Measurements from ENCODE around the gene CELF5.

GRCh38 chr19:3272952-3273351, 48.5 kb downstream of the CELF5 start:
- TF ChIP-seq ATF2 (IDR thresholded peaks at IDR 0.05; ENCODE audit: low read length) (no peak), RCOR1 (conservative IDR thresholded peaks at IDR 0.05; ENCODE audit: low read depth, low read length) (no peak), CTCF (IDR thresholded peaks at IDR 0.05 in 2 of 3, conservative IDR thresholded peaks at IDR 0.05 in 1 of 3; ENCODE audit: control insufficient read depth in 2 of 3, extremely low read depth in 1 of 3, insufficient read depth in 1 of 3, low read depth in 3 of 3, low read length in 3 of 3) (no peak), TAF1 (IDR thresholded peaks at IDR 0.05; ENCODE audit: borderline replicate concordance, low read depth, low read length) (no peak), CBX3 (IDR thresholded peaks at IDR 0.05; ENCODE audit: borderline replicate concordance, low read depth) (no peak), SP1 (IDR thresholded peaks at IDR 0.05; ENCODE audit: low read depth, low read length) (no peak), ZNF622 (IDR thresholded peaks at IDR 0.05) (no peak), YBX1 (IDR thresholded peaks at IDR 0.05) (no peak), SIN3A (IDR thresholded peaks at IDR 0.05; ENCODE audit: low read depth, low read length) (no peak), SMC3 (IDR thresholded peaks at IDR 0.05; ENCODE audit: borderline replicate concordance, low read length) (no peak)
